Keratinocyte (primary cell): ENCODE data around the gene ENDOD1. TPM values are rescaled to one million over a fixed set of nuclear protein-coding genes. Genes with fewer than 3 reads are reported as not detected.

Experiments
- DNase-seq: peaks from one replicate; pipeline ENCODE4 v3.0.0-alpha.2; 2011; ENCODE audit warnings: low read depth, missing footprints, low spot score
- FAIRE-seq: peaks from 2 replicates; lab custom pipeline; 2011; peaks lifted over from hg19 to GRCh38; lab: Jason Lieb, UNC
- H2AFZ ChIP-seq: 2 replicates; pipeline ENCODE4 v1.6.0; 2012; ENCODE audit warnings: low read length, control low read depth, inconsistent platforms; ENCODE audit not compliant: control insufficient read depth
- H3K27ac ChIP-seq: 2 replicates; pipeline ENCODE4 v1.5.1; 2011; ENCODE audit warnings: low read length; ENCODE audit not compliant: control insufficient read depth, insufficient read depth
- H3K27me3 ChIP-seq: 3 replicates; pipeline ENCODE4 v1.6.0; 2011; ENCODE audit warnings: low read length; ENCODE audit not compliant: control insufficient read depth, insufficient read depth; ENCODE audit errors: extremely low read depth
- H3K36me3 ChIP-seq, 2 experiments: 2 replicates in 1 of 2; 3 replicates in 1 of 2; pipeline ENCODE4 v1.5.1; 2011; ENCODE audit warnings: low read length in 2 of 2, mild to moderate bottlenecking in 1 of 2; ENCODE audit not compliant: control insufficient read depth in 2 of 2, insufficient read depth in 2 of 2; ENCODE audit errors: extremely low read depth in 1 of 2
- H3K4me1 ChIP-seq: 3 replicates; pipeline ENCODE4 v1.5.1; 2011; ENCODE audit warnings: low read length; ENCODE audit not compliant: control insufficient read depth, insufficient read depth; ENCODE audit errors: extremely low read depth
- H3K4me2 ChIP-seq: 3 replicates; pipeline ENCODE4 v1.6.0; 2011; ENCODE audit warnings: low read depth, low read length; ENCODE audit not compliant: control insufficient read depth, insufficient read depth; ENCODE audit errors: extremely low read depth
- H3K4me3 ChIP-seq, 3 experiments: fragments of 200-600 bp in 1 of 3; sonication (generic) in 1 of 3; 2 replicates in 2 of 3; 3 replicates in 1 of 3; pipeline ENCODE4 v1.5.1; 2011 to 2016; ENCODE audit warnings: low read length in 3 of 3, mild to moderate bottlenecking in 3 of 3, control low read depth in 2 of 3, inconsistent platforms in 1 of 3, low read depth in 1 of 3, mixed read lengths in 1 of 3, mixed run types in 1 of 3, moderate library complexity in 1 of 3; ENCODE audit not compliant: control insufficient read depth in 2 of 3, insufficient read depth in 2 of 3; ENCODE audit errors: extremely low read depth in 1 of 3
- H3K79me2 ChIP-seq: 2 replicates; pipeline ENCODE4 v1.6.0; 2012; ENCODE audit warnings: low read length; ENCODE audit not compliant: control insufficient read depth, insufficient read depth
- H3K9ac ChIP-seq: 3 replicates; pipeline ENCODE4 v1.6.0; 2011; ENCODE audit warnings: low read length; ENCODE audit not compliant: control insufficient read depth, insufficient read depth; ENCODE audit errors: extremely low read depth
- H3K9me1 ChIP-seq: 3 replicates; pipeline ENCODE4 v1.6.0; 2011; ENCODE audit warnings: low read length; ENCODE audit not compliant: control insufficient read depth, insufficient read depth; ENCODE audit errors: extremely low read depth
- H3K9me3 ChIP-seq: 2 replicates; pipeline ENCODE4 v1.5.1; 2012; ENCODE audit warnings: low read depth, low read length; ENCODE audit not compliant: control insufficient read depth
- H4K20me1 ChIP-seq: 3 replicates; pipeline ENCODE4 v1.6.0; 2011; ENCODE audit warnings: low read length; ENCODE audit not compliant: control insufficient read depth, insufficient read depth; ENCODE audit errors: extremely low read depth
- EZH2 ChIP-seq: IDR thresholded peaks from one replicate; pipeline ENCODE4 v1.6.1; 2012; ENCODE audit warnings: inconsistent platforms, mild to moderate bottlenecking, low read length, moderate library complexity
- dilution Hi-C: fragments of 300-500 bp; cut with MboI; formaldehyde crosslinking; loops from one replicate; pipeline ENCODE4 v1.7.0; 2020; ENCODE audit warnings: low sequenced_read_pairs; ENCODE audit not compliant: extremely low pct_ligation_motif_present
- polyA plus RNA-seq, 5 experiments: library from polyadenylated mRNA; depleted of rRNA in 3 of 5; stranded (reverse) in 3 of 5; stranded (forward) in 1 of 5; unstranded in 1 of 5; fragments of >200 nt; gene quantifications; 1 replicate in 1 of 5; 2 replicates in 3 of 5; 3 replicates in 1 of 5; pipeline versions ENCODE4 v1.2.1 to v1.2.3, GENCODE V29; 2011 to 2012; ENCODE audit warnings: missing spikeins in 2 of 5, low read depth in 1 of 5, low replicate concordance in 1 of 5
- TF ChIP-seq, protein P1 (sequence below), 3 experiments: IDR thresholded peaks in 1 of 3; conservative IDR thresholded peaks in 1 of 3; optimal IDR thresholded peaks in 1 of 3; 2 replicates in 2 of 3; 3 replicates in 1 of 3; pipeline versions ENCODE3 to v1.5.1; 2011; ENCODE audit warnings: low read length in 3 of 3, mild to moderate bottlenecking in 3 of 3, moderate library complexity in 2 of 3, control low read depth in 1 of 3, inconsistent platforms in 1 of 3; ENCODE audit not compliant: insufficient read depth in 2 of 3; ENCODE audit errors: extremely low read depth in 1 of 3

The ENDOD1 gene
- polyA plus RNA-seq, 1 donor (not counting 4 experiments of a cell fraction or from before 2014, with no cell fraction given): 27.2 TPM

DNA sequence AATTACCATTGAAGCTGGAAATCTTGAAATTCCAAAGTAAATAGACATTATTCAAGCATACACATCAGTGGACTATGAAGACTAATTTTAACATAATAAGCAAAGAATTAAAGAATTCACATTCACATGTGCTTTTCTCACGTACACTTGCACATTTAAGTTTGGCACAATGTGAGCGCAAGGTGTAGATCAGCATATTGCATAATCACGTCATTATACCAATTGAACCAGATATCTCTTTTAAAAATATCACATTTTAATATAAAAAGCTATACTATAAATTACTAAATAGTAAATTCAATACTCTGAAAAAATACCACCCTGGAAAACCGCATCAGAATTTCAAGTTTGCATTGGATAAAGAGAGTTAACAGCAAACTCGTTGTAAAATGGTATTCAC, 80.6 kb downstream of the ENDOD1 start:
- no peaks in the 10 kb centered on the region for H3K27me3 ChIP-seq

DNA sequence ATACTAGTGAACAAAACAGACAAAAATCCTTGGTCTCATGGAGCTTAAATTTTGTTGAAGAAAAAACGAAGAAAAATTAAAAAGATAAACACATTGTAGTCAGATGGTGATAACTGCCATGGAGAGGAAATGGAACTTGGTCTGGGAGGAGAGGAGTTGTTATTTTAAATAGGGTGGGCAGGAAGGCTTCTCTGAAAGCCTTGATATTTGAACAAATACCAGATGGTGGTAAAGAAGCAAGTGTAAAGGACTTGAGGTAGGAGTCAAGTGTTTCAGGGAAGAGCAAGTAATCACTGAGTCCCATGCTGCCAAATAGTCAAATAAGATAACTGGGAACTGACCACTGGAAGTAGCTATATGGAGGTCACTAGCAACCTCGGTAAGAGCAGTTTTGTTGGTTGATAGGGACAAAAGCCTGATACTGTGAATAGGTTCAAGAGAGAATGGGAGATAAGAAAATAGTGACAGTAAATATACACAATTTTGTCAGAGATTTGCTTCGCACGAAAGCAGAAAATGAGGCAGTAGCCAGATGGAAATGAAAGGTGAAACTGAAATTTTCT, 86.3 kb downstream of the ENDOD1 start:
- dilution Hi-C loops: no loop called here
- Histone ChIP-seq H3K4me2 (no peak overlapping the region), H3K4me1 (no peaks in the 10 kb centered on the region), H3K9ac (no peak overlapping the region), H3K36me3 (peaks cover 2 to 3% of the 10 kb centered on the region in 2 experiments), H3K27me3 (no peaks in the 10 kb centered on the region), H3K27ac (no peak overlapping the region), H2AFZ (no peak overlapping the region), H3K9me1 (no peaks in the 10 kb centered on the region), H3K9me3 (no peaks in the 10 kb centered on the region), H3K79me2 (no peaks in the 10 kb centered on the region), H4K20me1 (no peaks in the 10 kb centered on the region), H3K4me3 (no peak overlapping the region)
- DNase-seq (no peak), FAIRE-seq (no peak)
- no peak for TF ChIP-seq EZH2
- TF ChIP-seq, protein P1, sequence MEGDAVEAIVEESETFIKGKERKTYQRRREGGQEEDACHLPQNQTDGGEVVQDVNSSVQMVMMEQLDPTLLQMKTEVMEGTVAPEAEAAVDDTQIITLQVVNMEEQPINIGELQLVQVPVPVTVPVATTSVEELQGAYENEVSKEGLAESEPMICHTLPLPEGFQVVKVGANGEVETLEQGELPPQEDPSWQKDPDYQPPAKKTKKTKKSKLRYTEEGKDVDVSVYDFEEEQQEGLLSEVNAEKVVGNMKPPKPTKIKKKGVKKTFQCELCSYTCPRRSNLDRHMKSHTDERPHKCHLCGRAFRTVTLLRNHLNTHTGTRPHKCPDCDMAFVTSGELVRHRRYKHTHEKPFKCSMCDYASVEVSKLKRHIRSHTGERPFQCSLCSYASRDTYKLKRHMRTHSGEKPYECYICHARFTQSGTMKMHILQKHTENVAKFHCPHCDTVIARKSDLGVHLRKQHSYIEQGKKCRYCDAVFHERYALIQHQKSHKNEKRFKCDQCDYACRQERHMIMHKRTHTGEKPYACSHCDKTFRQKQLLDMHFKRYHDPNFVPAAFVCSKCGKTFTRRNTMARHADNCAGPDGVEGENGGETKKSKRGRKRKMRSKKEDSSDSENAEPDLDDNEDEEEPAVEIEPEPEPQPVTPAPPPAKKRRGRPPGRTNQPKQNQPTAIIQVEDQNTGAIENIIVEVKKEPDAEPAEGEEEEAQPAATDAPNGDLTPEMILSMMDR (optimal IDR thresholded peaks at IDR 0.05 in 1 of 3, IDR thresholded peaks at IDR 0.05 in 1 of 3, conservative IDR thresholded peaks at IDR 0.05 in 1 of 3; ENCODE audit: extremely low read depth in 1 of 3, insufficient read depth in 2 of 3, low read length in 3 of 3): no peak

More for the DNA sequence above, 80.6 kb downstream of the ENDOD1 start:
- no peak overlapping the region for H3K4me2 ChIP-seq
- H2AFZ ChIP-seq: no peak overlapping the region
- no peak overlapping the region for H3K4me3 ChIP-seq
- no peaks in the 10 kb centered on the region for H4K20me1 ChIP-seq
- no peak overlapping the region for H3K27ac ChIP-seq
- H3K4me1 ChIP-seq: no peaks in the 10 kb centered on the region
- no peaks in the 10 kb centered on the region for H3K9me3 ChIP-seq
- TF ChIP-seq EZH2: no peak
- TF ChIP-seq, protein P1 (optimal IDR thresholded peaks at IDR 0.05 in 1 of 3, IDR thresholded peaks at IDR 0.05 in 1 of 3, conservative IDR thresholded peaks at IDR 0.05 in 1 of 3; ENCODE audit: extremely low read depth in 1 of 3, insufficient read depth in 2 of 3, low read length in 3 of 3): no peak
- no peaks in the 10 kb centered on the region for H3K9me1 ChIP-seq
- H3K79me2 ChIP-seq: no peaks in the 10 kb centered on the region
- FAIRE-seq: no peak
- H3K36me3 ChIP-seq: peaks cover 0 to 3% of the 10 kb centered on the region in 2 experiments
- no peak for DNase-seq
- H3K9ac ChIP-seq: no peak overlapping the region
- dilution Hi-C loops: no loop called here

Other genes with a start within 250 kb of the ENDOD1 start
- gene CWC15, start 116.3 kb upstream of the ENDOD1 start, polyA plus RNA-seq: 29.8 to 56.3 TPM (median 35.3 TPM) in 3 replicates
- gene KDM4D, start 116.1 kb upstream of the ENDOD1 start, polyA plus RNA-seq: 0.48 to 1.2 TPM (median 1.1 TPM) in 3 replicates
- not detected in 3 replicates for gene KDM4E, start 64.6 kb upstream of the ENDOD1 start, polyA plus RNA-seq
- gene KDM4F, start 40.4 kb upstream of the ENDOD1 start, polyA plus RNA-seq: not detected in 3 replicates
- 37.8 to 47.7 TPM (median 43.0 TPM) in 3 replicates for gene SRSF8, start 22.9 kb upstream of the ENDOD1 start, polyA plus RNA-seq
- 13.5 to 35.2 TPM (median 34.6 TPM) in 3 replicates for gene SESN3, start 141.4 kb downstream of the ENDOD1 start, polyA plus RNA-seq